ENCODE measurements around the gene C1orf105.

Gene C1orf105

GRCh38 chr1:172457479-172458130 is 37.1 kb downstream of the C1orf105 start:
- no peak for DNase-seq (ENCODE audit: insufficient read length, low spot score)
- TF ChIP-seq SPI1 (IDR thresholded peaks at IDR 0.05; ENCODE audit: low read depth, low read length) (no peak), POLR2AphosphoS5 (IDR thresholded peaks at IDR 0.05; ENCODE audit: low read depth, low read length) (no peak), TAF1 (IDR thresholded peaks at IDR 0.05; ENCODE audit: low read depth, low read length) (no peak), POLR2A (IDR thresholded peaks at IDR 0.05; ENCODE audit: low read depth, low read length) (no peak), PAX5 (IDR thresholded peaks at IDR 0.05; ENCODE audit: insufficient read depth, low read length, severe bottlenecking) (no peak), POU2F2 (IDR thresholded peaks at IDR 0.05; ENCODE audit: low read depth, low read length) (no peak)
- FAIRE-seq: no peak

- no peak for TF ChIP-seq POLR2A (IDR thresholded peaks at IDR 0.05; ENCODE audit: low read depth, low read length)
- TF ChIP-seq TAF1 (IDR thresholded peaks at IDR 0.05; ENCODE audit: low read depth, low read length): no peak
- no peak for TF ChIP-seq PAX5 (IDR thresholded peaks at IDR 0.05; ENCODE audit: insufficient read depth, low read length, severe bottlenecking)
- TF ChIP-seq SPI1 (IDR thresholded peaks at IDR 0.05; ENCODE audit: low read depth, low read length): no peak
- TF ChIP-seq POU2F2 (IDR thresholded peaks at IDR 0.05; ENCODE audit: low read depth, low read length): no peak
- no peak for TF ChIP-seq POLR2AphosphoS5 (IDR thresholded peaks at IDR 0.05; ENCODE audit: low read depth, low read length)
- FAIRE-seq (no peak), DNase-seq (ENCODE audit: insufficient read length, low spot score) (no peak)
These were observed 39.7 kb downstream of the C1orf105 start for GRCh38 chr1:172460177-172460576.

- DNase-seq (ENCODE audit: insufficient read length, low spot score) (no peak), FAIRE-seq (no peak)
- TF ChIP-seq TAF1 (IDR thresholded peaks at IDR 0.05; ENCODE audit: low read depth, low read length): no peak
- TF ChIP-seq SPI1 (IDR thresholded peaks at IDR 0.05; ENCODE audit: low read depth, low read length): no peak
- TF ChIP-seq POLR2A (IDR thresholded peaks at IDR 0.05; ENCODE audit: low read depth, low read length): no peak
- no peak for TF ChIP-seq POLR2AphosphoS5 (IDR thresholded peaks at IDR 0.05; ENCODE audit: low read depth, low read length)
- no peak for TF ChIP-seq POU2F2 (IDR thresholded peaks at IDR 0.05; ENCODE audit: low read depth, low read length)
- TF ChIP-seq PAX5 (IDR thresholded peaks at IDR 0.05; ENCODE audit: insufficient read depth, low read length, severe bottlenecking): no peak
These were observed 40.4 kb downstream of the C1orf105 start for GRCh38 chr1:172460887-172461315.

- TF ChIP-seq TAF1 (IDR thresholded peaks at IDR 0.05; ENCODE audit: low read depth, low read length): no peak
- no peak for DNase-seq (ENCODE audit: insufficient read length, low spot score)
- no peak for FAIRE-seq
These were observed 45.1 kb downstream of the C1orf105 start for GRCh38 chr1:172465617-172466016.

GRCh38 chr1:172466795-172467407 is 46.4 kb downstream of the C1orf105 start:
- DNase-seq (ENCODE audit: insufficient read length, low spot score) (no peak), FAIRE-seq (no peak)
- TF ChIP-seq PAX5 (IDR thresholded peaks at IDR 0.05; ENCODE audit: insufficient read depth, low read length, severe bottlenecking) (no peak), TAF1 (IDR thresholded peaks at IDR 0.05; ENCODE audit: low read depth, low read length) (no peak), POLR2A (IDR thresholded peaks at IDR 0.05; ENCODE audit: low read depth, low read length) (no peak), SPI1 (IDR thresholded peaks at IDR 0.05; ENCODE audit: low read depth, low read length) (no peak), POLR2AphosphoS5 (IDR thresholded peaks at IDR 0.05; ENCODE audit: low read depth, low read length) (no peak), POU2F2 (IDR thresholded peaks at IDR 0.05; ENCODE audit: low read depth, low read length) (no peak)

- FAIRE-seq (no peak), DNase-seq (ENCODE audit: insufficient read length, low spot score) (no peak)
- no peak for TF ChIP-seq POU2F2 (IDR thresholded peaks at IDR 0.05; ENCODE audit: low read depth, low read length)
- no peak for TF ChIP-seq TAF1 (IDR thresholded peaks at IDR 0.05; ENCODE audit: low read depth, low read length)
- no peak for TF ChIP-seq POLR2A (IDR thresholded peaks at IDR 0.05; ENCODE audit: low read depth, low read length)
- no peak for TF ChIP-seq SPI1 (IDR thresholded peaks at IDR 0.05; ENCODE audit: low read depth, low read length)
- TF ChIP-seq PAX5 (IDR thresholded peaks at IDR 0.05; ENCODE audit: insufficient read depth, low read length, severe bottlenecking): no peak
- TF ChIP-seq POLR2AphosphoS5 (IDR thresholded peaks at IDR 0.05; ENCODE audit: low read depth, low read length): no peak
These were observed 47.0 kb downstream of the C1orf105 start for GRCh38 chr1:172467446-172467845.

GRCh38 chr1:172468296-172468695 is 47.8 kb downstream of the C1orf105 start:
- DNase-seq (ENCODE audit: insufficient read length, low spot score): no peak
- TF ChIP-seq POLR2AphosphoS5 (IDR thresholded peaks at IDR 0.05; ENCODE audit: low read depth, low read length): no peak
- no peak for TF ChIP-seq SPI1 (IDR thresholded peaks at IDR 0.05; ENCODE audit: low read depth, low read length)
- no peak for TF ChIP-seq POLR2A (IDR thresholded peaks at IDR 0.05; ENCODE audit: low read depth, low read length)
- no peak for TF ChIP-seq PAX5 (IDR thresholded peaks at IDR 0.05; ENCODE audit: insufficient read depth, low read length, severe bottlenecking)
- FAIRE-seq: no peak

- DNase-seq (ENCODE audit: insufficient read length, low spot score) (no peak), FAIRE-seq (no peak)
- no peak for TF ChIP-seq TAF1 (IDR thresholded peaks at IDR 0.05; ENCODE audit: low read depth, low read length)
- TF ChIP-seq SPI1 (IDR thresholded peaks at IDR 0.05; ENCODE audit: low read depth, low read length): no peak
- no peak for TF ChIP-seq POLR2A (IDR thresholded peaks at IDR 0.05; ENCODE audit: low read depth, low read length)
These were observed 49.2 kb downstream of the C1orf105 start for GRCh38 chr1:172469717-172470116.

- no peak for DNase-seq (ENCODE audit: insufficient read length, low spot score)
- no peak for FAIRE-seq
- TF ChIP-seq POU2F2 (IDR thresholded peaks at IDR 0.05; ENCODE audit: low read depth, low read length): no peak
- TF ChIP-seq POLR2AphosphoS5 (IDR thresholded peaks at IDR 0.05; ENCODE audit: low read depth, low read length): no peak
- TF ChIP-seq SPI1 (IDR thresholded peaks at IDR 0.05; ENCODE audit: low read depth, low read length): no peak
- no peak for TF ChIP-seq TAF1 (IDR thresholded peaks at IDR 0.05; ENCODE audit: low read depth, low read length)
- TF ChIP-seq PAX5 (IDR thresholded peaks at IDR 0.05; ENCODE audit: insufficient read depth, low read length, severe bottlenecking): no peak
- no peak for TF ChIP-seq POLR2A (IDR thresholded peaks at IDR 0.05; ENCODE audit: low read depth, low read length)
These were observed 49.7 kb downstream of the C1orf105 start for GRCh38 chr1:172470149-172470548.

- DNase-seq (ENCODE audit: insufficient read length, low spot score) (no peak), FAIRE-seq (no peak)
- TF ChIP-seq POLR2AphosphoS5 (IDR thresholded peaks at IDR 0.05; ENCODE audit: low read depth, low read length): no peak
- no peak for TF ChIP-seq SPI1 (IDR thresholded peaks at IDR 0.05; ENCODE audit: low read depth, low read length)
- TF ChIP-seq TAF1 (IDR thresholded peaks at IDR 0.05; ENCODE audit: low read depth, low read length): no peak
- TF ChIP-seq POU2F2 (IDR thresholded peaks at IDR 0.05; ENCODE audit: low read depth, low read length): no peak
- TF ChIP-seq PAX5 (IDR thresholded peaks at IDR 0.05; ENCODE audit: insufficient read depth, low read length, severe bottlenecking): no peak
- no peak for TF ChIP-seq POLR2A (IDR thresholded peaks at IDR 0.05; ENCODE audit: low read depth, low read length)
These were observed 51.2 kb downstream of the C1orf105 start for GRCh38 chr1:172471666-172472065.

All from GM12891 (cell line).